GM18511 (cell line): ENCODE data around the gene GPR107.

ENCODE experiments used
- ATAC-seq: cut with Tn5 transposase; IDR thresholded peaks from one replicate; pipeline ENCODE4 v1.9.1; 2021; ENCODE audit warnings: mild to moderate bottlenecking, moderate library complexity; ENCODE audit not compliant: unreplicated experiment

GPR107 gene

DNA sequence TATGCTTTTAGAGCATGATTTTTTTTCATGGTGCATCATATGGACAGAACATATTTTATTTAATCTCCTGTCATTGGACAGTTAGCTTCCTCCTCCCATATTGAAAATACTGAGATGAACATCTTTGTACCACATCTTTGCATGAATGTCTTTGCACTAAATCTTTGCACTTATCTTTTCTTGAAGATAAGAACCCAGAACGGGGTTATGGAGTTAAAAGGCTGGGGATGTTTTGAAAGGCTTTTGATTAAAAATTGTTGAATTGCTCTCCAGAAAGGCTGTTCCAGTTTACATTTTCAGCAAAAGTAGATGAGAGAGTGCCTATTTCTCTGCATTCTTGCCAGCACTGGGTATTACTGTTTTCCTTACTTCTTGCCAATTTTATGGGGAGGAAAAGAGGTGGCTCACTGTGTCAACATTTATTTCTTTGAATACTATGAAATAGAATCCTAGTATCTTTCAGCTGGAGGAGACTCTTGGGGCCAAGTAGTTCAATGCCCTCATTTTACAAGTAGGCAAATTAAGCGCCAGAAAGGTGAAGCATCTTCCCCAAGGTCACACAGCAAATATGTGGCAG, 125.7 kb downstream of the GPR107 start:
- ATAC-seq: no peak

DNA sequence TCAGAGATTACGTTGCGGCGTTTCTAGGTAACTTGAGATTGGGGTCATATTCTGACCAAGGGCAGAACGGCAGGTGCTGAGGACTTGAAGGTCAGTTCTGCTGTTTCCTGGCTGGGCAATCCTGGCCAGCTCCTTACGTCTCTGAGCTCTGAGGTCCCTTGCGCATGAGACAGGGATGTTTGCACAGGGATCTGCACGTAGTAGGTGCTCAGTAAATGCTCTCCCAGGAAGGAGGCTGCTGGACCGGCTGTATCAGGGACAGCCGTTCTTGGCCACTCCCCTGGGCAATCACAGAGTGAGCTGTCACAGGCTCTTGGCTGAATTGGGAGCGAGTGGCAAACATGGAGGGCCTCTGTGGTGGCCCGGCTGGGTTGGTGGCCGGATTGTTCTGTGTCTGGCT, 126.8 kb downstream of the GPR107 start:
- no peak for ATAC-seq

DNA sequence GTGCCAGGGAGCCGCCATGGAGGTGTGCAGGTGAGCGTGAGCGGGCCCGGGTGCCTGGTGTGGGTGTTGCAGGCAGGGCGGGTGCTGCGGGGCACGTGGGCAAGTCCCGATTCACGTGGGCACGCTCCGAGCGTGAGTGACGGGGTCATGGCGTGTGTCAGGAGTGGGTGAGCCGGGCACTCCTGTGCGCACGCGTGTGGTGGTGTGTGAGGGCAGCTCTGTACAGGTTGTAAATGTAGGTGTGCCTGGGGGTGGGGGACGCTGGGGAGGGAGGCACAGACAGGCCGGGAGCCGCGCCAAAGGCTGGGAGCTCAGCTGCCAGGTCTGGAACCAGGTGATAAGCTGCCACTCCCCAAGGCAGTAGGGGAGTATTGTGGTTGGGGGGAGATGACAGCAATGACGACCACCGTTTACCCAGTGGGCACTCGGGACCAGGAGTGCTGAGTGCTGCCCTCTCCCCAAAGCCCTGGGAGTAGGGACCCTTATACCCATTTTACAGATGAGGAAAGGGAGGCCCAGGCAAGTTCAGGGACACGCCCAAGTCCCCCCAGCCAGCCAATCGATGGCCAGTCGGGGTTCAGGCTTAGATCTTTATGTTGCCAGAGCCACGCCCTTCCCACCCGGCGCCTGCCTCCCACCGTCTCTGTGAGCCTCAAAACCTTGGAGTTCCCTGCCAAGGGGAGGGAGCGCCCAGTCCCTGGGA, 128.1 kb downstream of the GPR107 start:
- no peak for ATAC-seq

DNA sequence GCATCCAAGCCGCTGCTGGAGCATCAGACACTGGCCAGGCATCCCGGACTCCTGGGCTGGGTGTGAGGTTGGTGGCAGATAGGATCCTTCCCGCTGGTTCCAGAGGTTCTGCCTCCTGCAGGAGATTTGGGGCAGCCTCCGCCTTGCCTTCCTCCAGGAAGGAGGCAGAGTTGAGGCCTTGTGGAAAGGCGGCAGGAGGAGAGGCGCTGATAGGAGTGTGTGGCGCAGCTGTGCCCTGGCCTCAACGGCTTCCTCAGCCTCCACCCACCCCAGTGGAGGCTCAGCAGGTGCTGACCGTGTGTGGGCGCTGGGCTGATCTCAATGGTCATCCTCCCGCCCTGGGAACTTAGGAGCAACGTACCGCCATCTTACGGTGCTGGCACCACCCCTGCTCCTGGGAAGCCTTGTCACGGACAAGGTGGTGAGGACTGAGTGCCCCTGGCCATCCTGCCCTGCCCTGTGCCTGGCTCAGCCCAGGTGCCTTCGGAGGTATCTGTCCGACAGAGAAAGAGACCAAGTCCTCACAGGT, 128.7 kb downstream of the GPR107 start:
- no peak for ATAC-seq

DNA sequence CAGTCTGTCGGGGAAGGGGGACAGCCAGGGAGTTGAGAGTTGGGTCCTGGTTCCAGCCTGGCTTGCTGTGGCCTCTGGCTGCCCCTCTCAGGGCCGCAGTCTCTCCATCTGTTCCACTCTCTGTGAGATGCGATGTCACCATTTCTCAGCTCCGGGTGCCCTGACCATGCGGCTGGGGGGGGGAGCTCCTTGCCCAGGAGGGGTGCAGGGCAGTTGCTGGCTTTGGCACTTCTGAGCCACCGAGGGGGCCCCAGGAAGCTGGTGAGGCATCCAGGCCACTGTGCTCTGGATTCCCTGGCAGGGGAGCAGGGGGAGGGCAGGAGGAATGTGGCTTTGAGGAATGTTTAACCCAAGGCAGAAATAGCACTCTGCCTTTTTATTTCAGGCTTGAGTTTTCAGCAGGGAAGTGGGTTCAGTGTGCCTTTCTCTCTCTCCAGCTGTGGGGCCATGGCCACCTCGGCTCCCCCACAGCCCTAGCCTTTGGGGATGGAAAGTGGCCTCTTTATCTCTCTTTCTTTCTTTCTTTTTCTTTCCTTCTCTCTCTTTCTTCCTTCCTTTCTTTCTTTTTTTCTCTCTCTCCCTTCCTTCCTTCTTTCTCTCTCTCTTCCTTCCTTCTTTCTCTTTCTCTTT, 129.5 kb downstream of the GPR107 start:
- ATAC-seq: no peak

- ATAC-seq: no peak
These were observed 131.3 kb downstream of the GPR107 start for GRCh38 chr9:130185017-130185416.

DNA sequence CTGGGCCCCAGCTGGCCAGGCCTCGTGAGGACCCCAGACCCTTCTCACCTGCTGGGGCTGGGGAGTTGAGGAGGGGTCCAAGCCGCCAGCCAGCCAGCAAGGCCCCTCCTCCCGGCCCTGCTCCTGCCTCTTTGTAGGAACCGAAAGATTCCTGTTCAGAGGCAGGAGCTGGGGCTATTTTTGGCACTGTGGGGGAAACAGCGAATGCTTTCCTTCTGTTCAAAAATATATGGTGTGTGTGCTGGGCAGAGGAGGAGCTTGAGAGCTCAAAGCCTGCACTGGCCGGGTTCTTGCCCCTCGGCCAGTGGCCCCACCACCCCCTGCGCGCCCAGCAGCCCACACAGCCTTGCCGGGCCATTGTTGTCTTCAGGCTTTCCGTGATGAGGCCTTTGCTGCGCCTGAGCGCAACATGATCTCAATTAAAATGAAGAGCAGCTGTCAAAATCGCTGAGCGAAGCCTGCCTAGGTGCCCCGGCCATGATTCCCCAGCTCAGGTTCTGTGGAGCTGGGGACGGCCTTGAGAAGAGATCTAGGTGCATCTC, 131.9 kb downstream of the GPR107 start:
- ATAC-seq: no peak

DNA sequence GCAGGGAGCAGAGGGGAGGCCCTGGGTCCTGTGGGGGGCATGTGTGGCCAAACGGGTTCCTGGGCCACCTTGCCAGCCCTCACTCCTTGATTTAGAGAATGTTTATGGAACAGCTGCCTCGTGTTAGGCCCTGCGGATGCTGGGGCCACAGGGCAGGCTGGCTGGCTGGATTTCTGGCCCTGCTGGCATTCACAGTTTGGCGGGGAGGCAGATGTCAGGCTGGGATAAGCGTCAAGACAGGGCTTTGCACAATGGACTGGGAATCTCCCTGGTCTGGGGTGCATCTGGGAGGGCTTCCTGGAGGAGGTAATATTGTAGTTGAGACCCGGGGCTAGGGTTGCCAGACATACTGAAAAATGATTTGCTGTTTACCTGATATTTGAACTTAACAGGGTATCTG, 132.3 kb downstream of the GPR107 start:
- no peak for ATAC-seq

DNA sequence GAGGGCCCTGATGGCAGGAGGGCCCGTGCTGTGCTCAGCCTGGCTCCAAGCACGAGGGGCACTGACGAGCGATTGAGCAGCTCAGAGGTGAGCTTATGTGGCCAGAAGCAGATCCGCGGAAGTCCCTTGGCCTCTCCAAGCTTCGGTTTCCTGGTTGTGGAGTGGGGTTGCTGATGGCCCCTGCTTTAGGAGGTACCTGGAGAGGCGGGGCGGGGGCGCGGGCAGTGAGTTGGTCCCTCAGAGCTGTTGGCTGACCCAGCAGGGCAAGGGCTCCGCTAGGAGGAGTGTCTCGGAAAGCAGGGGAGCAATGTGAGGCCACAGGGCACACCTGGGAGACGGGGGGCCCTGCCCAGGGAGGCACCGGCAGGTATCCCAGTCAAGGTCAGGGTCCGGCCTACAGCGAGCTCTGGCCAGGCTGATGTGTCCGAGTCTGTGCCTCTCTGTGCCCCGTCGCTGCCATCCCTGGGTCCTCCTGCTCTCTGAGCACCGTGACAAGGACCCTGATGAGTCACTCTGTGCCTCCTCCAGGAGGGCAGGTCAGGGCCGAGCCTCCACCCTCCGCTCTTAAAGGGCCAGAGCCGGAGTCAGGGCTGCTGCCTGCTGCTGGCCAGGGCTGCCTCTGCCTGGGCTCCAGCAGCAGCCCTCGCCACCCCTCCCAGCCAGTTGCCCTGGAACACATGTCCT, 133.3 kb downstream of the GPR107 start:
- no peak for ATAC-seq

- ATAC-seq: no peak
These were observed 133.8 kb downstream of the GPR107 start for GRCh38 chr9:130187523-130187846.

- ATAC-seq: no peak
These were observed 135.3 kb downstream of the GPR107 start for GRCh38 chr9:130188860-130189481.
